Measurements from ENCODE around the gene DNAJB4. TPM values are rescaled to one million over a fixed set of nuclear protein-coding genes. Genes with fewer than 3 reads are reported as not detected.

The DNAJB4 gene
- total and polyA plus RNA-seq, 2 of the 8 experiments (the other 6 are each of a cell fraction or from before 2014, with no cell fraction given): 6.6 to 21.8 TPM

GRCh38 chr1:77961392-77961791 lies 43.3 kb upstream of the DNAJB4 start:
- no peak overlapping the region for H4K8ac ChIP-seq (ENCODE audit: extremely low read depth, insufficient read depth, low read length)
- CTCF ChIA-PET (ENCODE audit: partially characterized antibody): no interaction called here
- H4K91ac ChIP-seq (replicated peaks; ENCODE audit: insufficient read length, low read length): no peak overlapping the region
- H2BK20ac ChIP-seq (ENCODE audit: low read length): no peak overlapping the region
- no peak overlapping the region for H3K4ac ChIP-seq (replicated peaks; ENCODE audit: insufficient read length, low read depth, low read length)
- H4K20me1 ChIP-seq (replicated peaks in 1 of 2; ENCODE audit: control insufficient read depth in 1 of 2, insufficient read depth in 2 of 2, low read length in 2 of 2): peaks cover 10 to 13% of the 10 kb centered on the region in 2 experiments
- H3K56ac ChIP-seq (replicated peaks; ENCODE audit: insufficient read length, low read depth, low read length): no peak overlapping the region
- no peak overlapping the region for H4K5ac ChIP-seq (ENCODE audit: insufficient read length, low read depth, low read length)
- no peak overlapping the region for H3K4me2 ChIP-seq (ENCODE audit: insufficient read depth in 1 of 2, low read depth in 2 of 2, low read length in 2 of 2)
- FAIRE-seq (no peak), DNase-seq (ENCODE audit: low read depth in 1 of 2, low spot score in 2 of 2) (no peak)
- no peaks in the 10 kb centered on the region for H3K4me1 ChIP-seq (replicated peaks in 1 of 4; ENCODE audit: control insufficient read depth in 3 of 4, insufficient read depth in 4 of 4, low read length in 3 of 4)
- H2BK12ac ChIP-seq (ENCODE audit: low read depth, low read length): no peak overlapping the region
- H2BK15ac ChIP-seq (ENCODE audit: low read length): no peak overlapping the region
- H2BK5ac ChIP-seq (ENCODE audit: low read depth, low read length): no peak overlapping the region
- H3K14ac ChIP-seq (ENCODE audit: insufficient read length): no peak overlapping the region
- no peak overlapping the region for H3K9ac ChIP-seq (replicated peaks in 1 of 4; ENCODE audit: extremely low read depth in 1 of 4, low read depth in 3 of 4, low read length in 3 of 4)
- peaks cover 54 to 100% (median 91%) of the 10 kb centered on the region in 4 experiments for H3K36me3 ChIP-seq (ENCODE audit: control insufficient read depth in 2 of 4, insufficient read depth in 4 of 4, low read length in 3 of 4)
- no peak overlapping the region for H2AFZ ChIP-seq (ENCODE audit: low read length)
- 95% methylated on average over 2 of the region's 2 CpGs; no CpG with 5 or more reads in 1 of the 2 experiments for WGBS, 2 experiments (ENCODE audit: extremely low coverage in 1 of 2, insufficient coverage in 1 of 2, insufficient read length in 1 of 2, insufficient replicate concordance in 2 of 2, low coverage in 1 of 2, low lambda C conversion rate in 2 of 2, missing lambda C conversion rate in 1 of 2)
- H3K23me2 ChIP-seq (ENCODE audit: low read depth, low read length): no peaks in the 10 kb centered on the region
- no peak overlapping the region for H2BK120ac ChIP-seq (replicated peaks; ENCODE audit: low read depth, low read length)
- peaks cover 3% of the 10 kb centered on the region; the same call in 1 of the 2 replicates for H3K79me1 ChIP-seq (ENCODE audit: low read depth, low read length)
- no peak overlapping the region for H3K4me3 ChIP-seq (ENCODE audit: extremely low read depth in 1 of 4, insufficient read depth in 2 of 4, low read depth in 3 of 4, low read length in 4 of 4)
- no peaks in the 10 kb centered on the region for H3K9me3 ChIP-seq (ENCODE audit: insufficient read depth in 2 of 2, low read depth in 1 of 2, low read length in 1 of 2)
- peaks cover 6 to 43% of the 10 kb centered on the region in 2 experiments; a peak in 3 of 4 replicates for H3K79me2 ChIP-seq (ENCODE audit: control insufficient read depth in 1 of 2, insufficient read depth in 2 of 2, low read length in 2 of 2)
- no peak overlapping the region for H3K23ac ChIP-seq (ENCODE audit: insufficient read length)
- H2AK5ac ChIP-seq (ENCODE audit: low read depth, low read length): no peak overlapping the region
- H3K27me3 ChIP-seq (replicated peaks in 1 of 4; ENCODE audit: control insufficient read depth in 3 of 4, extremely low read depth in 1 of 4, insufficient read depth in 3 of 4, low read length in 3 of 4): no peaks in the 10 kb centered on the region
- POLR2A ChIA-PET (ENCODE audit: partially characterized antibody): no interaction called here
- H3K18ac ChIP-seq (ENCODE audit: extremely low read depth, low read length): no peak overlapping the region
- no peak overlapping the region for H3K27ac ChIP-seq (ENCODE audit: low read depth, low read length)
- TF ChIP-seq POLR2AphosphoS5 (IDR thresholded peaks at IDR 0.05; ENCODE audit: low read depth, low read length): no peak
- no peak for TF ChIP-seq ATF3 (IDR thresholded peaks at IDR 0.05; ENCODE audit: insufficient read depth, low read depth, low read length)
- TF ChIP-seq CREB1 (IDR thresholded peaks at IDR 0.05): no peak
